GM19463 (cell line): Measurements from ENCODE around the gene PPRC1.

Source experiments
- ATAC-seq: cut with Tn5 transposase; IDR thresholded peaks from one replicate; pipeline ENCODE4 v1.9.1; 2021; ENCODE audit warnings: mild to moderate bottlenecking, moderate library complexity; ENCODE audit not compliant: unreplicated experiment

Gene PPRC1

DNA sequence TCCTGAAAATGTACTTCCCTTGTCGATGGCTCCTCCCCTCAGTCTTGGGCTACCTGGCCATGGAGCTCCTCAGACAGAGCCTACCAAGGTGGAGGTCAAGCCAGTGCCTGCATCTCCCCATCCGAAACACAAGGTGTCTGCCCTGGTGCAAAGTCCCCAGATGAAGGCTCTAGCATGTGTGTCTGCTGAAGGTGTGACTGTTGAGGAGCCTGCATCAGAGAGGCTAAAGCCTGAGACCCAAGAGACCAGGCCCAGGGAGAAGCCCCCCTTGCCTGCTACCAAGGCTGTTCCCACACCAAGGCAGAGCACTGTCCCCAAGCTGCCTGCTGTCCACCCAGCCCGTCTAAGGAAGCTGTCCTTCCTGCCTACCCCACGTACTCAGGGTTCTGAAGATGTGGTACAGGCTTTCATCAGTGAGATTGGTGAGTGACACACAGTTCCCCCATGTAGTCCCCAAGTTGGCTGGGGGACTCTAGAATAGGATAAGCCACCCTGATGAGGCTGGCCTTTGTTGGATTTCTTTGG is 8.8 kb downstream of the PPRC1 start:
- no peak for ATAC-seq

- ATAC-seq: no peak
Measured at GRCh38 chr10:102146971-102147428, 14.2 kb downstream of the PPRC1 start.

DNA sequence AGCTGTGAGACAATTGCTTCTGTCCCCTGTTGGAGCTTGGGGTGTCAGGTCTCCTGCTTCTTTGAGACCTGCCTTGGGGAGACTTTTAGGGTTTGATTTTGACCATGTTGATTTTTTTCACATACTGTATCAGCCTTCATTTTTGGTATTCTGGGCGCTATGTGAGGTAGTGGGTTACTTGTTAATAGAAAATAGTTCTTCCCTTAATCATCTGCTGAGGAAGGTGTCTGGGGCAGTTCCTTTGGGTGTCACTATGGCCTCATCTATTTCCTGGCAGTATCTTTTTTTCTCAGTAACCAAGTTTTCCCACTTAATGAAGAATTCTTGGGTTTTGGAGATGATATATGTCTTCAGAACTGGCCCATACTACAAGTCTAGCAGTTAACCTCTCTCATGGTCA is 14.7 kb downstream of the PPRC1 start:
- no peak for ATAC-seq

DNA sequence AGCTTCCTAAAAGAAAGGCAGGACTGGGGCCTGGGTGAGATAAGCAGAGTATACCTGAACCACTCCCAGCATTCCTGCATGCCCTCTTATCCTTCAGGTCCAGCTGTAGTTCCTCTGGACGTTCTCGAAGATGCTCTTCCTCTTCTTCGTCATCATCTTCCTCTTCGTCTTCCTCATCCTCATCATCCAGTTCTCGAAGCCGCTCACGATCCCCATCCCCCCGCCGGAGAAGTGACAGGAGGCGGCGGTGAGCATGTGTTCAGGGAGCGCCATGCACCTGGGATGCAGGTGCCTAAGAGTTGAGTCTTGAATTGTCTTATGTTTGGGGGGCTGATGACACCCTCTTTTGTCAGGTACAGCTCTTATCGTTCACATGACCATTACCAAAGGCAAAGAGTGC is 15.4 kb downstream of the PPRC1 start:
- no peak for ATAC-seq

GRCh38 chr10:102150970-102151773 is 18.3 kb downstream of the PPRC1 start:
- no peak for ATAC-seq

- peak; percentile 91 for ATAC-seq
Measured at GRCh38 chr10:102151774-102152544, 19.1 kb downstream of the PPRC1 start, which contains the start of gene NOLC1. Gene NOLC1 (plus strand): TSS chr10:102152389. CDS start chr10:102152411, 22 bp downstream.

DNA sequence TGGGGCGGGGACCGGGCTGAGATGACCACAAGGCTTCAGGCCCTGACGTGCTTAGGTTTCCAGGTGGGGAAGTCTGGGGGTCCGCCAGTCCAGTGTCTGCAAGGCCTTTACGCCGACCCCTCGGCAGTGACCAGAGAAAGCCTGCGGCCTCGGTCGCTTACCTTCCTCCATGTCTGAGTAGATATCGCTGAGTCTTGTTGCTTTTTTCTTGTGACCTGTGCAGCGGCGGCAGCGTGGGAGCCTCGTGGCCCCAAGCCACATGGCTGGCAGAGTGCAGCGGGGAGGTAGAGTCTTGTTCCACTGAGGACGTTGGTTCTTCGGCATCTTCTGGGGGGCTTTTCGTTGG is 19.7 kb downstream of the PPRC1 start:
- no peak for ATAC-seq

- no peak for ATAC-seq
Measured at GRCh38 chr10:102153093-102153620, 20.3 kb downstream of the PPRC1 start.

DNA sequence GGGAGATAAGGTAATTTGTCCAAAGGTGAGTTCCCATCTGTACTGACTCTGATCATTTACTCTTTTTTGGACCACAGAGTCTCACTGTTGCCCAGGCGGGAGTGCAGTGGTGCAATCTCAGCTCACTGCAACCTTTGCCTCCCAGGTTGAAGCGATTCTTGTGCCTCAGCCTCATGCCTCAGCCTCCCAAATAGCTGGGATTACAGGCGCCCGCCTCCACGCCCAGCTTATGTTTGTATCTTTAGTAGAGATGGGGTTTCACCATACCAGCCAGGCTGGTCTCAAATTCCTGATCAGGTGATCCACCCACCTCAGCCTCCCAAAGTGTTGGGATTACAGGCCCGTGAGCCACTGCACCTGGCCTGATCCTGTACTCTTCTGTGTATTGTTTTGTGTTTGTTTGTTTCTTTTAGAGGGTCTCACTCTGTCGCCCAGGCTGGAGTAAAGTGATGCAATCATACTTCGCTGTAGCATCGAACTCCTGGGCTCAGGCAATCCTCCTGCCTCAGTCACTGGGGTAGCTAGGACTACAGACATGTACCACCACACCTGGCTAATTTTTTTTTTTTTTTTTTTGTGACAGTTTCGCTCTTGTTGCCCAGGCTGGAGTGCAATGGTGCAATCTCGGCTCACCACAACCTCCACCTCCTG is 21.8 kb downstream of the PPRC1 start:
- ATAC-seq: no peak

DNA sequence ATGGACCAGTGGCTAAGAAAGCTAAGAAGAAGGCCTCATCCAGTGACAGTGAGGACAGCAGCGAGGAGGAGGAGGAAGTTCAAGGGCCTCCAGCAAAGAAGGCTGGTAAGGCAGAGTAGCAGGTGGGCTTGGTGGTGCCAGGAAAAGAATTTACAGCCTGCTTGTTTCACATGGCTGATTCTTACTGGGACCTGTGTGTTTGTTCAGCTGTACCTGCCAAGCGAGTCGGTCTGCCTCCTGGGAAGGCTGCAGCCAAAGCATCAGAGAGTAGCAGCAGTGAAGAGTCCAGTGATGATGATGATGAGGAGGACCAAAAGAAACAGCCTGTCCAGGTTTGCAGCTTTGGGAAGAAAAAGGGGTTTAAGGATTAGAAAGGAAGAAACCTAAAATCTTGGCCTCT is 24.4 kb downstream of the PPRC1 start:
- ATAC-seq: no peak

DNA sequence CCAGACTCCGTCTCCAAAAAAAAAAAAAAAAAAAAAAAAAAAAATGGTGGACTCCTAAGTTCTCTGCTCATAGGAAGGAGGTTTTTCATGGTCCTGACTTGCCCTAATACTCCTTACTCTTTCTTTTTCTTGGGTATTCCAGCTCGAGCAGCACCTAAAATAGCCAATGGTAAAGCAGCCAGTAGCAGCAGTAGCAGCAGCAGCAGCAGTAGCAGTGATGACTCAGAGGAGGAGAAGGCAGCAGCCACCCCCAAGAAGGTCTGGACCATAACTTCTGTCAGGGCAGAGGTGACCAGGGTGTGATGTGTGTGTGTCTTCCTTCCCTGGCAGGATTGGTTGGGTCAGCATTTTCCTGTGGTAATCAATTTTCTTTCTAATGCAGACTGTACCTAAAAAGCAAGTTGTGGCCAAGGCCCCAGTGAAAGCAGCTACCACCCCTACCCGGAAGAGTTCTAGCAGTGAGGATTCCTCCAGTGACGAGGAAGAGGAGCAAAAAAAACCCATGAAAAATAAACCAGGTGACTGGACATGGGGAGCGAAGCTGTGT is 26.3 kb downstream of the PPRC1 start:
- ATAC-seq: no peak

- no peak for ATAC-seq
Measured at GRCh38 chr10:102159831-102160230, 27.0 kb downstream of the PPRC1 start.

- no peak for ATAC-seq
Measured at GRCh38 chr10:102163342-102163989, 30.6 kb downstream of the PPRC1 start.

- ATAC-seq: no peak
Measured at GRCh38 chr10:102167861-102168260, 35.0 kb downstream of the PPRC1 start.

DNA sequence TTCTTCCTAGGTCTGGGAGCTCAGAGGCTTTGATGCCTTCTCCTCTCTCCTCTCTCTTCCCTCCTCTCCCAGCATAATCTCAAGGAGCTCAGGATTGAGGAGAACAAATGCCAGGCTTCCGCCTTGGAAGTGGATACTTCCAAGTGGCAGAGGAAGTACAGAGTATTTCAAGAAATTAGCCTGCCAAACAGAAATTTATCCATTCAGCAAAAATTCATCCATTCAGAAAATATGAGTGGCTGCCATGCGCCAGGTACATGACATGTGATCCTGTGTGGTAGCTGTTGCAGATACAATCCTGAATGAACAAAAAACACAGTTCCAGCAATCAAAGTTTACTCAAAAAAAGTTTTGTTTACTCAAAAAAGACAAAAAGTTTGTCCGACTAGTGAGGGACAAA is 37.8 kb downstream of the PPRC1 start:
- ATAC-seq: no peak

- ATAC-seq: no peak
Measured at GRCh38 chr10:102172288-102172687, 39.4 kb downstream of the PPRC1 start.

- no peak for ATAC-seq
Measured at GRCh38 chr10:102175415-102175814, 42.6 kb downstream of the PPRC1 start.

DNA sequence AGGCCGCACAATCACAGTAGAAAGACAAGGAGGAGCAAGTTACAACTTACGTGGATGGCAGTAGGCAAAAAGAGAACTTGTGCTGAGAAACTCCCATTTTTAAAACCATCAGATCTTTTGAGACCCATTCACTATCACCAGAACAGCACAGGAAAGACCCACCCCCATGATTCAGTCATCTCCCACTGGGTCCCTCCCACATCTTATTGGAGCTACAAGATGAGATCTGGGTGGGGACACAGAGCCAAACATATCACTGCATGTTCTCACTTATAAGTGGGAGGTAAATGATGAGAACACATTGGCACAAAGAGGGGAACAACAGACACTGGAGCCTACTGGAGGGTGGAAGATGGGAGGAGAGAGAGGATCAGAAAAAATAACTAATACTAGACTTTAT is 51.8 kb downstream of the PPRC1 start:
- ATAC-seq: no peak

DNA sequence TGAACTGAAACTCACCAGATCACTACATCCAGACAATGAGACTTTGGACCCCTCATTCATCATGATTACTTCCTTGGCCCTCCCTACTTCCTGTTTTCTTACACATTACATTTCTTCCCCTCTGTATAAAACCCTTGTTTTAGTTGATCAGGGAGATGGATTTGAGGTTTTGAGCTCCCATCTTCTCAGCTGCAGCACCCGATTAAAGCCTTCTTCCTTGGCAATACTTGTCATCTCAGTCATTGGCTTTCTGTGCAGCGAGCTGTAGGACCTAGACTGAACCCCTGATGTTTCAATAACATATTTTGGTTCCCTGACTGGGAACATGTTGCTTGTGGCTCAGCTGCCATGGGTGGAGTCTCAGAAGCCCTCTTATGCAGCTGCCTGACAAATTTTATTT is 52.4 kb downstream of the PPRC1 start:
- ATAC-seq: no peak

DNA sequence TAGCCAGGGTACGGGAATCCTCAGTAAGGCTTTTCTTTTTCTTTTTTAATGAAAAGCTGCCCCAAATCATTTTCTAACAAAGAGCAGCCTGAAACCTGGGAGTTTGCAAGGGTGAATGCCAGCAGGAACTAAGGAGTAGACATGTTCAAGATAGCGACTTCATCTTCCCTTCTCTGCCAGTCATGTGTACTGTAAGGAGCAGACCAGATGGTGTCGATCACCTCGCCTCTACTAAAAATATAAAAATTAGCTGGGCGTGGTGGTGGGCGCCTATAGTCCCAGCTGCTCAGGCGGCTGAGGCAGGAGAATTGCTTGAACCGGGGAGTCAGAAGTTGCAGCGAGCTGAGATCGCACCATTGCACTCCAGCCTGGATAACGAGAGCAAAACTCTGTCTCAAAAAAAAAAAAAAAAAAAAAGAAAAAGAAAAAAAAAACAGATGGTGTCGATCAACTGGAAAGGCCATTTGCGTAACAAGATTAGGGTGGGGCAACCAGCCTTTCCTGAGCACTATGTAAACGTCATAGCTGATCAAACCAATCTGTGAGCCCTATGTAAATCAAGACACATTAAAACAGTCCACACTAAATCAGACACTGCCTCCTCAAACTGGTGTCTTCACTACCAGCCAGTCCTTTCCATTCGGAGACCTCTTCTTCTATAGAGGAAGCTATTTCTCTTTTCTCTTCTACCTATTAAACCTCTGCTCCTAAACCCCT is 53.1 kb downstream of the PPRC1 start:
- ATAC-seq: no peak
